WTC11 (cell line): Measurements from ENCODE around the gene TRABD2A. TPM values are rescaled to one million over a fixed set of nuclear protein-coding genes. Genes with fewer than 3 reads are reported as not detected.

ENCODE experiments used
- ATAC-seq: fragments of 200-7000 bp; cut with Tn5 transposase; 2 replicates; pipeline ENCODE4 v1.10.0; 2021; ENCODE audit warnings: mild to moderate bottlenecking, moderate library complexity
- CTCF ChIA-PET: fragments of 300-600 bp; sonication (Branson Sonifier 250); formaldehyde crosslinking; loops from one replicate; lab custom pipeline; 2021; ENCODE audit warnings: antibody characterized with exemption; lab: Charles Lee
- POLR2A ChIA-PET: fragments of 350-600 bp; sonication (Branson Sonifier 250); formaldehyde crosslinking; loops from one replicate; lab custom pipeline; 2021; ENCODE audit warnings: antibody characterized with exemption; lab: Charles Lee
- DNase-seq: peaks from one replicate; pipeline ENCODE4 v3.0.0; 2021; ENCODE audit warnings: low spot score
- H3K27ac Mint-ChIP-seq: 2 replicates; pipeline ENCODE4 v1.8.0; 2021; ENCODE audit warnings: mixed read lengths
- H3K27me3 Mint-ChIP-seq: 2 replicates; pipeline ENCODE4 v1.8.0; 2021; ENCODE audit warnings: low read depth, mild to moderate bottlenecking, moderate library complexity, mixed read lengths
- H3K36me3 Mint-ChIP-seq: 2 replicates; pipeline ENCODE4 v1.8.0; 2021; ENCODE audit warnings: mixed read lengths
- H3K4me1 Mint-ChIP-seq: 2 replicates; pipeline ENCODE4 v1.8.0; 2022; ENCODE audit warnings: mixed read lengths
- H3K4me3 Mint-ChIP-seq: 2 replicates; pipeline ENCODE4 v1.8.0; 2021; ENCODE audit warnings: mild to moderate bottlenecking, moderate library complexity, mixed read lengths
- H3K9me3 Mint-ChIP-seq: 2 replicates; pipeline ENCODE4 v1.8.0; 2021; ENCODE audit warnings: mixed read lengths
- ATF1 ChIP-seq: sonication (generic); formaldehyde crosslinking; IDR thresholded peaks from 2 replicates; pipeline ENCODE4 v1.8.1; 2023; ENCODE audit warnings: mild to moderate bottlenecking, moderate library complexity, missing genetic modification reagents
- GABPB1 ChIP-seq: sonication (generic); formaldehyde crosslinking; IDR thresholded peaks from 2 replicates; pipeline ENCODE4 v1.8.1; 2023; ENCODE audit warnings: mild to moderate bottlenecking, missing genetic modification reagents
- KAT7 ChIP-seq: sonication (generic); formaldehyde crosslinking; IDR thresholded peaks from 2 replicates; pipeline ENCODE4 v1.8.1; 2023; ENCODE audit warnings: missing genetic modification reagents, mild to moderate bottlenecking, borderline replicate concordance
- MYBL2 ChIP-seq: sonication (generic); formaldehyde crosslinking; IDR thresholded peaks from 2 replicates; pipeline ENCODE4 v1.8.1; 2023; ENCODE audit warnings: mild to moderate bottlenecking, moderate library complexity, missing genetic modification reagents
- NFE2L1 ChIP-seq: sonication (generic); formaldehyde crosslinking; IDR thresholded peaks from 2 replicates; pipeline ENCODE4 v1.8.1; 2023; ENCODE audit warnings: missing genetic modification reagents
- RELA ChIP-seq: sonication (generic); formaldehyde crosslinking; IDR thresholded peaks from 2 replicates; pipeline ENCODE4 v1.8.1; 2022; ENCODE audit warnings: missing genetic modification reagents, mild to moderate bottlenecking, borderline replicate concordance
- ZNF219 ChIP-seq: sonication (generic); formaldehyde crosslinking; IDR thresholded peaks from 2 replicates; pipeline ENCODE4 v1.8.0; 2023; ENCODE audit warnings: missing genetic modification reagents, mild to moderate bottlenecking, borderline replicate concordance
- total RNA-seq: library from RNA; stranded (reverse); gene quantifications from 3 replicates; pipeline ENCODE4 v1.2.3, GENCODE V29; 2021
- TF ChIP-seq, protein P1 (sequence below): sonication (generic); formaldehyde crosslinking; IDR thresholded peaks from 2 replicates; pipeline ENCODE4 v1.8.0; 2023; ENCODE audit warnings: missing genetic modification reagents
- TF ChIP-seq, protein P2 (sequence below): sonication (generic); formaldehyde crosslinking; IDR thresholded peaks from 2 replicates; pipeline ENCODE4 v1.8.1; 2023; ENCODE audit warnings: mild to moderate bottlenecking, missing genetic modification reagents, moderate library complexity
- TF ChIP-seq, protein P3 (sequence below): sonication (generic); formaldehyde crosslinking; IDR thresholded peaks from 2 replicates; pipeline ENCODE4 v1.8.1; 2022; ENCODE audit warnings: mild to moderate bottlenecking, missing genetic modification reagents, moderate library complexity, borderline replicate concordance
- TF ChIP-seq, protein P4 (sequence below): fragments of 200-600 bp; IDR thresholded peaks from 2 replicates; pipeline ENCODE4 v1.8.0; 2022; ENCODE audit warnings: antibody characterized with exemption
- TF ChIP-seq, protein P5 (sequence below): sonication (generic); formaldehyde crosslinking; IDR thresholded peaks from 2 replicates; pipeline ENCODE4 v1.8.1; 2022; ENCODE audit warnings: low read depth, mild to moderate bottlenecking, moderate library complexity, missing genetic modification reagents, borderline replicate concordance

TRABD2A gene
- total RNA-seq, 1 experiment from 2014 or later = 12.1 TPM

DNA sequence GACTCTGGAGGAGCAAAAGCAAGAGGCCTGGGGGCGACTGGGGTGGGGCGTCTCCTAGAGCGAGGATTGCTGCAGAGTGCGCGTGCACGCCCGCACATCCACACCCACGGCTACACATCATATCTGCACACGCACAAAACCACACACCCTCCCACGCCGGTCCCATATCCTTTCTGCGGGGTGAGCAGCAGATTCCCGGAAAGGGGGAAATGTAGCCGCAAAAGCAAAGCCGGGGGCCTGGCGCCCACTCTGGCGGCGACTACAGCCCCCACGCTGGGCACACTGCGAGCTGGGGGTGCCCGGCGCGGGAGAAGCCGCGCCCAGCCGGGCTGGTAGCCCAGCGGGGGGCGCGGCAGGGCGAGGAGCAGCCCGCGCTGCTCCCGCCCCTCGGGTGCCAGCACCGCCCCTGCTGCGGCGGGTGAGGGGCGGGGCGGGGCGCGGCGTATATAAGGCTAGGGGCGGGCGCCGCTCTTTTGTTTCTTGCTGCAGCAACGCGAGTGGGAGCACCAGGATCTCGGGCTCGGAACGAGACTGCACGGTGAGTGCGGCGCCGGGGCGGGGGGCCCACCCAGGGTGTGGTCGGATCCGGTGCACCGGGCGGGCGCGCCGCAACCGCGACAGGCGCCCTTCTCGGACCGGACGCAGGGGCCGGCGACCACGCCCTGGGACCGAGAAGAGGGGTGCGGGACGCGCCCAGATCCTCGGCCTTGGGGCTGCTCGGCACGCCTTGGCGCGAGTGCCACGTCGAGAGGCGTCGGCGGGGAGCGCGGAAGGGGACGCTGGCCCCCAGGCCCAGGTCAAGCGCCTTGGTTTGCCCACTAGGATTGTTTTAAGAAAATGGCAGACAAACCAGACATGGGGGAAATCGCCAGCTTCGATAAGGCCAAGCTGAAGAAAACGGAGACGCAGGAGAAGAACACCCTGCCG, 24.6 kb upstream of the TRABD2A start, which contains the start of gene TMSB10 (continued):
- TF ChIP-seq, protein P1, sequence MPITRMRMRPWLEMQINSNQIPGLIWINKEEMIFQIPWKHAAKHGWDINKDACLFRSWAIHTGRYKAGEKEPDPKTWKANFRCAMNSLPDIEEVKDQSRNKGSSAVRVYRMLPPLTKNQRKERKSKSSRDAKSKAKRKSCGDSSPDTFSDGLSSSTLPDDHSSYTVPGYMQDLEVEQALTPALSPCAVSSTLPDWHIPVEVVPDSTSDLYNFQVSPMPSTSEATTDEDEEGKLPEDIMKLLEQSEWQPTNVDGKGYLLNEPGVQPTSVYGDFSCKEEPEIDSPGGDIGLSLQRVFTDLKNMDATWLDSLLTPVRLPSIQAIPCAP = no peak; the same call in 1 of the 2 replicates
- TF ChIP-seq, protein P2, sequence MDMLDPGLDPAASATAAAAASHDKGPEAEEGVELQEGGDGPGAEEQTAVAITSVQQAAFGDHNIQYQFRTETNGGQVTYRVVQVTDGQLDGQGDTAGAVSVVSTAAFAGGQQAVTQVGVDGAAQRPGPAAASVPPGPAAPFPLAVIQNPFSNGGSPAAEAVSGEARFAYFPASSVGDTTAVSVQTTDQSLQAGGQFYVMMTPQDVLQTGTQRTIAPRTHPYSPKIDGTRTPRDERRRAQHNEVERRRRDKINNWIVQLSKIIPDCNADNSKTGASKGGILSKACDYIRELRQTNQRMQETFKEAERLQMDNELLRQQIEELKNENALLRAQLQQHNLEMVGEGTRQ (CRISPR knock-in tag) = no peak
- TF ChIP-seq, protein P3, sequence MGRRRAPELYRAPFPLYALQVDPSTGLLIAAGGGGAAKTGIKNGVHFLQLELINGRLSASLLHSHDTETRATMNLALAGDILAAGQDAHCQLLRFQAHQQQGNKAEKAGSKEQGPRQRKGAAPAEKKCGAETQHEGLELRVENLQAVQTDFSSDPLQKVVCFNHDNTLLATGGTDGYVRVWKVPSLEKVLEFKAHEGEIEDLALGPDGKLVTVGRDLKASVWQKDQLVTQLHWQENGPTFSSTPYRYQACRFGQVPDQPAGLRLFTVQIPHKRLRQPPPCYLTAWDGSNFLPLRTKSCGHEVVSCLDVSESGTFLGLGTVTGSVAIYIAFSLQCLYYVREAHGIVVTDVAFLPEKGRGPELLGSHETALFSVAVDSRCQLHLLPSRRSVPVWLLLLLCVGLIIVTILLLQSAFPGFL = peak; percentile 52; the same call in 1 of the 2 replicates
- TF ChIP-seq, protein P4, sequence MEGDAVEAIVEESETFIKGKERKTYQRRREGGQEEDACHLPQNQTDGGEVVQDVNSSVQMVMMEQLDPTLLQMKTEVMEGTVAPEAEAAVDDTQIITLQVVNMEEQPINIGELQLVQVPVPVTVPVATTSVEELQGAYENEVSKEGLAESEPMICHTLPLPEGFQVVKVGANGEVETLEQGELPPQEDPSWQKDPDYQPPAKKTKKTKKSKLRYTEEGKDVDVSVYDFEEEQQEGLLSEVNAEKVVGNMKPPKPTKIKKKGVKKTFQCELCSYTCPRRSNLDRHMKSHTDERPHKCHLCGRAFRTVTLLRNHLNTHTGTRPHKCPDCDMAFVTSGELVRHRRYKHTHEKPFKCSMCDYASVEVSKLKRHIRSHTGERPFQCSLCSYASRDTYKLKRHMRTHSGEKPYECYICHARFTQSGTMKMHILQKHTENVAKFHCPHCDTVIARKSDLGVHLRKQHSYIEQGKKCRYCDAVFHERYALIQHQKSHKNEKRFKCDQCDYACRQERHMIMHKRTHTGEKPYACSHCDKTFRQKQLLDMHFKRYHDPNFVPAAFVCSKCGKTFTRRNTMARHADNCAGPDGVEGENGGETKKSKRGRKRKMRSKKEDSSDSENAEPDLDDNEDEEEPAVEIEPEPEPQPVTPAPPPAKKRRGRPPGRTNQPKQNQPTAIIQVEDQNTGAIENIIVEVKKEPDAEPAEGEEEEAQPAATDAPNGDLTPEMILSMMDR = no peak
- no peak; the same call in 1 of the 2 replicates for TF ChIP-seq ZNF219

DNA sequence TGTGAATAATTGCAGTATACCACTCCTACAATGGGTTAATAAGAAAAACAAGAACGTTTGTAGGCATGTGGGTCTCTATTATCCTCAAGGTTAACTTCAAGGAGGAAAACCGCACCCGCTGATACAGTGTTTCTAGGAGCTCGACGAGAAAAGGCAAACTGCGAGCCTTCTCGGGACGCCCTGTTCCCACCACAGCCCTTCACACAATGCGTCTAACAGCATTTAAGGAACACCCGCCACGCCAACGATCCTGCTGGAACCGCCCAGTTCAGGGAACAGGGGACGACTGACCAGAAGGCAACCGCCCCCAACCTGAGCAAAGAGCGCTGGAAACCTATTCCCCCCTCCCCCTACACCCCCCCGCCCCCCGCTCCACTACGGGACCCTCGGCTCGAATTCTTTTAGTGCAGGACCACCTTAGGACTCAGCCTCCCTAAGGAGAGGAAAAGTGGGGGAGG, 23.9 kb upstream of the TRABD2A start:
- Mint-ChIP-seq H3K4me3 (peak overlapping the region; percentile 72), H3K4me1 (peaks cover 25% of the 10 kb centered on the region), H3K9me3 (peaks cover 13% of the 10 kb centered on the region), H3K27me3 (peaks cover 39% of the 10 kb centered on the region), H3K27ac (no peak overlapping the region), H3K36me3 (peaks cover 13% of the 10 kb centered on the region)
- CTCF ChIA-PET = interaction anchor here (4.8 kb wide), 1 partner anchor 21 kb away, joined by 44 read pairs; no protein-coding TSS in a partner anchor
- DNase-seq = peak; percentile 70
- TF ChIP-seq, protein P5, sequence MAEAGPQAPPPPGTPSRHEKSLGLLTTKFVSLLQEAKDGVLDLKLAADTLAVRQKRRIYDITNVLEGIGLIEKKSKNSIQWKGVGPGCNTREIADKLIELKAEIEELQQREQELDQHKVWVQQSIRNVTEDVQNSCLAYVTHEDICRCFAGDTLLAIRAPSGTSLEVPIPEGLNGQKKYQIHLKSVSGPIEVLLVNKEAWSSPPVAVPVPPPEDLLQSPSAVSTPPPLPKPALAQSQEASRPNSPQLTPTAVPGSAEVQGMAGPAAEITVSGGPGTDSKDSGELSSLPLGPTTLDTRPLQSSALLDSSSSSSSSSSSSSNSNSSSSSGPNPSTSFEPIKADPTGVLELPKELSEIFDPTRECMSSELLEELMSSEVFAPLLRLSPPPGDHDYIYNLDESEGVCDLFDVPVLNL (CRISPR knock-in tag) = no peak
- TF ChIP-seq, protein P4 = no peak
- no peak for TF ChIP-seq MYBL2 (CRISPR knock-in tag)
- TF ChIP-seq RELA (CRISPR knock-in tag) = no peak
- TF ChIP-seq ATF1 = no peak
- ATAC-seq = peak; percentile 59
- POLR2A ChIA-PET = no interaction called here

DNA sequence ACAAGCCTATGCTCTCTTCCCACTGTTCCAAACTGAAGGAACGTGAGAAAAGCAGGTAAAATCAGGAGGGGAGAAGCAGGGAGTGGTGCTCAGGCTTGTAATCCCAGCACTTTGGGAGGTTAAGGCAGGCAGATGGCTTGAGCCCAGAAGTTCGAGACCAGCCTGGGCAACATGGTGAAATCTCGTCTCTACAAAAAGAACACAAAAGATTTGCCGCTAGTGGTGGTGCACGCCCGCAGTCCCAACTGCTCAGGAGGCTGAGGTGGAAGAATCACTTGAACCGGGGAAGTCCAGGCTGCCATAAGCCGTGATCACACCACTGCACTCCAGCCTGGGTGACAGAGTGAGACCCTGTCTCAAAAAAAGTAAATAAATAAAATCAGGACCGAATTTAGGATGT, 23.3 kb upstream of the TRABD2A start:
- CTCF ChIA-PET = interaction anchor here (4.8 kb wide), 1 partner anchor 22 kb away, joined by 44 read pairs; no protein-coding TSS in a partner anchor
- TF ChIP-seq RELA (CRISPR knock-in tag) = no peak
- no peak for TF ChIP-seq NFE2L1 (CRISPR knock-in tag)
- no peak for TF ChIP-seq KAT7
- no peak for TF ChIP-seq GABPB1 (CRISPR knock-in tag)
- TF ChIP-seq, all 79 proteins: peak for 0
- DNase-seq (no peak), ATAC-seq (no peak)
- H3K4me1 Mint-ChIP-seq = peaks cover 25% of the 10 kb centered on the region
- H3K9me3 Mint-ChIP-seq = peaks cover 7% of the 10 kb centered on the region
- peaks cover 7% of the 10 kb centered on the region for H3K36me3 Mint-ChIP-seq
- H3K4me3 Mint-ChIP-seq = peak overlapping the region; percentile 72
- POLR2A ChIA-PET = no interaction called here
- H3K27me3 Mint-ChIP-seq = peaks cover 39% of the 10 kb centered on the region
- no peak overlapping the region for H3K27ac Mint-ChIP-seq
